Type B pancreatic cell (in vitro differentiated cells): Measurements from ENCODE around the gene PKNOX2. TPM values are rescaled to one million over a fixed set of nuclear protein-coding genes. Genes with fewer than 3 reads are reported as not detected.

Experiments
- DNase-seq: peaks from one replicate; pipeline ENCODE4 v3.0.0; 2021; ENCODE audit warnings: mixed read lengths; ENCODE audit not compliant: unreplicated experiment; ENCODE audit errors: extremely low spot score
- H3K27ac Mint-ChIP-seq: 2 replicates; pipeline ENCODE4 v1.8.0; 2021; ENCODE audit warnings: mild to moderate bottlenecking, mixed read lengths
- H3K27me3 Mint-ChIP-seq: 2 replicates; pipeline ENCODE4 v1.8.0; 2021; ENCODE audit warnings: mixed read lengths
- H3K36me3 Mint-ChIP-seq: 2 replicates; pipeline ENCODE4 v1.8.0; 2021; ENCODE audit warnings: mixed read lengths
- H3K4me1 Mint-ChIP-seq: one replicate; pipeline ENCODE4 v1.8.0; 2021; ENCODE audit warnings: mixed read lengths; ENCODE audit not compliant: unreplicated experiment
- H3K4me3 Mint-ChIP-seq: 2 replicates; pipeline ENCODE4 v1.8.0; 2021; ENCODE audit warnings: mild to moderate bottlenecking, mixed read lengths
- H3K9me3 Mint-ChIP-seq: 2 replicates; pipeline ENCODE4 v1.8.0; 2021; ENCODE audit warnings: mixed read lengths
- total RNA-seq: library from RNA; stranded (reverse); gene quantifications from 2 replicates; pipeline ENCODE4 v1.2.1, GENCODE V29; 2021; ENCODE audit warnings: low replicate concordance
- TF ChIP-seq, protein P1 (sequence below): fragments of 200-600 bp; sonication (generic); conservative IDR thresholded peaks from 2 replicates; pipeline ENCODE4 v1.5.0; 2021; ENCODE audit warnings: antibody characterized with exemption, mild to moderate bottlenecking

Gene PKNOX2
- total RNA-seq, 1 donor from 2014 or later: 15.3 TPM

- peaks cover 15% of the 10 kb centered on the region for H3K27me3 Mint-ChIP-seq
- H3K27ac Mint-ChIP-seq: no peak overlapping the region
- H3K9me3 Mint-ChIP-seq: peaks cover 8% of the 10 kb centered on the region
- no peak overlapping the region for H3K4me3 Mint-ChIP-seq
- TF ChIP-seq, protein P1, sequence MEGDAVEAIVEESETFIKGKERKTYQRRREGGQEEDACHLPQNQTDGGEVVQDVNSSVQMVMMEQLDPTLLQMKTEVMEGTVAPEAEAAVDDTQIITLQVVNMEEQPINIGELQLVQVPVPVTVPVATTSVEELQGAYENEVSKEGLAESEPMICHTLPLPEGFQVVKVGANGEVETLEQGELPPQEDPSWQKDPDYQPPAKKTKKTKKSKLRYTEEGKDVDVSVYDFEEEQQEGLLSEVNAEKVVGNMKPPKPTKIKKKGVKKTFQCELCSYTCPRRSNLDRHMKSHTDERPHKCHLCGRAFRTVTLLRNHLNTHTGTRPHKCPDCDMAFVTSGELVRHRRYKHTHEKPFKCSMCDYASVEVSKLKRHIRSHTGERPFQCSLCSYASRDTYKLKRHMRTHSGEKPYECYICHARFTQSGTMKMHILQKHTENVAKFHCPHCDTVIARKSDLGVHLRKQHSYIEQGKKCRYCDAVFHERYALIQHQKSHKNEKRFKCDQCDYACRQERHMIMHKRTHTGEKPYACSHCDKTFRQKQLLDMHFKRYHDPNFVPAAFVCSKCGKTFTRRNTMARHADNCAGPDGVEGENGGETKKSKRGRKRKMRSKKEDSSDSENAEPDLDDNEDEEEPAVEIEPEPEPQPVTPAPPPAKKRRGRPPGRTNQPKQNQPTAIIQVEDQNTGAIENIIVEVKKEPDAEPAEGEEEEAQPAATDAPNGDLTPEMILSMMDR: no peak
- H3K36me3 Mint-ChIP-seq: peaks cover 7% of the 10 kb centered on the region
- no peak for DNase-seq
- peaks cover 9% of the 10 kb centered on the region for H3K4me1 Mint-ChIP-seq
Observed at GRCh38 chr11:125233116-125233515, 68.6 kb downstream of the PKNOX2 start.

DNA sequence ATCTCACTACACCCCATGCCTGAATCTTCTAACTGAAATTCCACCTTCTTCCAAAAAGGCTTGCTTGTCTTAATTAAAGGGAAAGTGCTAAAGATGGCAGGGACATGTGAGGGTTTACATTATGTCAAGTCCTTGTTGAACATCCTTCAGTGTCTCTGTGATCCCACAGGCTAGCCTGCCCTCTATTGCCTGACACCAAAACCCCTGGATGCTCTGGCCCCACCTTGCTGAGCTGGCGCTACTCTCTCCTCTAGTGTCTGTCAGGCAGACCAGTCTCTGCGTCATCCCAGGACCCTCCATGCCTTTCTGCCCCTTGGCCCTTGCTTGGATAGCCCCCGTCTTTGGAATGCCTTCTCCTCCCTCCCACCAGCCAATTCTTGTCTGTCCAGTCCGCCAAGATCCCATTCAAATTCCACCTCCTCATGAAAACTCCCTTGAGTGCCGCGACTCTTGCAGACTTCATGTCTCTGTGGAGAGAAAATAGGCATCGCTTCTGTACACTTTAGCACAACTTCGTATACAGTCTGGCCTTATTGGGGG lies 69.3 kb downstream of the PKNOX2 start:
- Mint-ChIP-seq H3K4me3 (no peak overlapping the region), H3K27ac (no peak overlapping the region), H3K36me3 (peaks cover 7% of the 10 kb centered on the region), H3K27me3 (peaks cover 15% of the 10 kb centered on the region), H3K4me1 (peaks cover 9% of the 10 kb centered on the region), H3K9me3 (peaks cover 8% of the 10 kb centered on the region)
- no peak for DNase-seq
- TF ChIP-seq, protein P1: no peak

GRCh38 chr11:125235071-125235471 lies 70.5 kb downstream of the PKNOX2 start:
- no peak for DNase-seq
- Mint-ChIP-seq H3K9me3 (peaks cover 8% of the 10 kb centered on the region), H3K4me1 (peaks cover 16% of the 10 kb centered on the region), H3K4me3 (no peak overlapping the region), H3K36me3 (peaks cover 7% of the 10 kb centered on the region), H3K27ac (no peak overlapping the region), H3K27me3 (peaks cover 18% of the 10 kb centered on the region)
- TF ChIP-seq, protein P1: no peak

- H3K9me3 Mint-ChIP-seq: peaks cover 8% of the 10 kb centered on the region
- peaks cover 7% of the 10 kb centered on the region for H3K36me3 Mint-ChIP-seq
- H3K27ac Mint-ChIP-seq: peak overlapping the region; percentile 39
- TF ChIP-seq, protein P1: no peak
- H3K4me3 Mint-ChIP-seq: no peak overlapping the region
- DNase-seq: no peak
- peaks cover 21% of the 10 kb centered on the region for H3K27me3 Mint-ChIP-seq
- H3K4me1 Mint-ChIP-seq: peaks cover 16% of the 10 kb centered on the region
Observed at GRCh38 chr11:125236072-125236825, 71.7 kb downstream of the PKNOX2 start.

- Mint-ChIP-seq H3K36me3 (peaks cover 7% of the 10 kb centered on the region), H3K9me3 (peaks cover 5% of the 10 kb centered on the region), H3K27ac (no peak overlapping the region), H3K27me3 (peaks cover 13% of the 10 kb centered on the region), H3K4me3 (no peak overlapping the region), H3K4me1 (peaks cover 7% of the 10 kb centered on the region)
- TF ChIP-seq, protein P1: no peak
- DNase-seq: no peak
Observed at GRCh38 chr11:125239585-125240560, 75.3 kb downstream of the PKNOX2 start.
